ENCODE data around the gene CEP104.

DNA sequence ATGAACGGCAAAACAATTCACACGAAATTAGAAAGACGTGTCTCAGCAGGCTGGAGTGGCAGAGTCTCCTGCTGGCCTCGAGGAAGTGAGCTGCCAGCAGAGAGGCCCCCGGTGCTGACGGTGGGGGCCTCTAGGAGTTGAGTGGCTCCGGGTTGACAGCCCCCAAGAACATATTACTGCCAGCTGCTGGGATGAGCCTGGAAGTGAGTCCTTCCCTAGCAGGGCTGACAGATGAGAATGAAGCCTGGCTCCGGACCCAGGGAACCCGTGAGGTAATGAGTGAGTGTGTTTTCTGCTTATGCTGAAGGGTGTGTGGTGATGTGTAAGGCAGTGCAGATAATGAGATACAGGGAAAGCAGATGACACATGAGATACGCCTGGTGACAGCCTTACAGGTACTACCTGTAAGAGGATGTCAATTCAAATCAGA lies 37.2 kb downstream of the CEP104 start:
- TF ChIP-seq MXI1 (conservative IDR thresholded peaks at IDR 0.05; ENCODE audit: poor library complexity, severe bottlenecking), result no peak
- TF ChIP-seq, protein P1, sequence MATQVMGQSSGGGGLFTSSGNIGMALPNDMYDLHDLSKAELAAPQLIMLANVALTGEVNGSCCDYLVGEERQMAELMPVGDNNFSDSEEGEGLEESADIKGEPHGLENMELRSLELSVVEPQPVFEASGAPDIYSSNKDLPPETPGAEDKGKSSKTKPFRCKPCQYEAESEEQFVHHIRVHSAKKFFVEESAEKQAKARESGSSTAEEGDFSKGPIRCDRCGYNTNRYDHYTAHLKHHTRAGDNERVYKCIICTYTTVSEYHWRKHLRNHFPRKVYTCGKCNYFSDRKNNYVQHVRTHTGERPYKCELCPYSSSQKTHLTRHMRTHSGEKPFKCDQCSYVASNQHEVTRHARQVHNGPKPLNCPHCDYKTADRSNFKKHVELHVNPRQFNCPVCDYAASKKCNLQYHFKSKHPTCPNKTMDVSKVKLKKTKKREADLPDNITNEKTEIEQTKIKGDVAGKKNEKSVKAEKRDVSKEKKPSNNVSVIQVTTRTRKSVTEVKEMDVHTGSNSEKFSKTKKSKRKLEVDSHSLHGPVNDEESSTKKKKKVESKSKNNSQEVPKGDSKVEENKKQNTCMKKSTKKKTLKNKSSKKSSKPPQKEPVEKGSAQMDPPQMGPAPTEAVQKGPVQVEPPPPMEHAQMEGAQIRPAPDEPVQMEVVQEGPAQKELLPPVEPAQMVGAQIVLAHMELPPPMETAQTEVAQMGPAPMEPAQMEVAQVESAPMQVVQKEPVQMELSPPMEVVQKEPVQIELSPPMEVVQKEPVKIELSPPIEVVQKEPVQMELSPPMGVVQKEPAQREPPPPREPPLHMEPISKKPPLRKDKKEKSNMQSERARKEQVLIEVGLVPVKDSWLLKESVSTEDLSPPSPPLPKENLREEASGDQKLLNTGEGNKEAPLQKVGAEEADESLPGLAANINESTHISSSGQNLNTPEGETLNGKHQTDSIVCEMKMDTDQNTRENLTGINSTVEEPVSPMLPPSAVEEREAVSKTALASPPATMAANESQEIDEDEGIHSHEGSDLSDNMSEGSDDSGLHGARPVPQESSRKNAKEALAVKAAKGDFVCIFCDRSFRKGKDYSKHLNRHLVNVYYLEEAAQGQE (IDR thresholded peaks at IDR 0.05; ENCODE audit: borderline replicate concordance), result peak; percentile 12
- TF ChIP-seq, protein P2, sequence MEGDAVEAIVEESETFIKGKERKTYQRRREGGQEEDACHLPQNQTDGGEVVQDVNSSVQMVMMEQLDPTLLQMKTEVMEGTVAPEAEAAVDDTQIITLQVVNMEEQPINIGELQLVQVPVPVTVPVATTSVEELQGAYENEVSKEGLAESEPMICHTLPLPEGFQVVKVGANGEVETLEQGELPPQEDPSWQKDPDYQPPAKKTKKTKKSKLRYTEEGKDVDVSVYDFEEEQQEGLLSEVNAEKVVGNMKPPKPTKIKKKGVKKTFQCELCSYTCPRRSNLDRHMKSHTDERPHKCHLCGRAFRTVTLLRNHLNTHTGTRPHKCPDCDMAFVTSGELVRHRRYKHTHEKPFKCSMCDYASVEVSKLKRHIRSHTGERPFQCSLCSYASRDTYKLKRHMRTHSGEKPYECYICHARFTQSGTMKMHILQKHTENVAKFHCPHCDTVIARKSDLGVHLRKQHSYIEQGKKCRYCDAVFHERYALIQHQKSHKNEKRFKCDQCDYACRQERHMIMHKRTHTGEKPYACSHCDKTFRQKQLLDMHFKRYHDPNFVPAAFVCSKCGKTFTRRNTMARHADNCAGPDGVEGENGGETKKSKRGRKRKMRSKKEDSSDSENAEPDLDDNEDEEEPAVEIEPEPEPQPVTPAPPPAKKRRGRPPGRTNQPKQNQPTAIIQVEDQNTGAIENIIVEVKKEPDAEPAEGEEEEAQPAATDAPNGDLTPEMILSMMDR (IDR thresholded peaks at IDR 0.05; ENCODE audit: poor library complexity, severe bottlenecking), result no peak
- TF ChIP-seq EP300 (conservative IDR thresholded peaks at IDR 0.05; ENCODE audit: poor library complexity, severe bottlenecking), result peak; percentile 73

Data from neural cell (in vitro differentiated cells).